GM11168 (cell line): ENCODE data around the gene VPS72.

Experiments used
- in situ Hi-C: fragments of 300-500 bp; cut with MboI; formaldehyde crosslinking; loops from one replicate; pipeline ENCODE4 v1.12.0; 2022; ENCODE audit warnings: low sequenced_read_pairs; ENCODE audit not compliant: unreplicated experiment

Gene VPS72

DNA sequence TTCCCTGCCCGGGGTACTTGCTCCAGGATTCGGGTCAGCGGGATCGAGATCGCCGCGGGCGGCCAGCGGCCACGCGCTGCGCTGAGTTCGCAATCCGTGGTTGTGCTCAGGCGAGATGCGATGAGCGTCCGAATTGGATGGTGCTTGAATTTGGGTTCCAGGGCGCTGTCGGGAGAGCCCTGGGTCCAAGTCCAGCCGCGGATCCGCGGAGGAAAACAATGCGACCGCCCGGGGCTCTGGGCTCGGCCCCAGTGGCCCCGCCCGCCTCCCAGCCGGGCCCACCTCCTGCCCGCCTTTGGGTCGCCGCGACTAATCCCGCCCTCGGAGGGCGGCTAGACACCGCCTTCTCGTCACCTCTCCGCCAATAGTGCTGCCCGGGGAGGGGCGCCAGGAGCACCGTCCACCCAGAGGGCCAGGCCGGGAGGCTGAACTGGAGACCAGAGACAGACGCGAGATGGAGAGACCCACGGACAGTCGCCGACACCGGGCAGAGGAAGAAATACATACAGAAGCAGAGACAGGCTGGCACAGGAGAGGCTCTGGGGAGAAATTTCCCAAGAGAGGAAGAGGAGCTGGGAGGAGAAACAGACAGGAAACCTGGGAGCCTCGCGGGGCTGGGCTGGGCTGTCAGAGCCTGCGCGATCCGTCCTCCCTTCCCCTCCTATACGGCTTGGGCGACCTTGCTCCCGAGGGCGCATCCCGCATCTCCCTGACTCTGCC lies 43.4 kb downstream of the VPS72 start, which contains the start of gene SEMA6C:
TSS of gene SEMA6C (minus strand) at position 220 of the 720 bp plus-strand sequence. CDS start 4,010 bp downstream, outside the sequence.
- in situ Hi-C loops: no loop called here

DNA sequence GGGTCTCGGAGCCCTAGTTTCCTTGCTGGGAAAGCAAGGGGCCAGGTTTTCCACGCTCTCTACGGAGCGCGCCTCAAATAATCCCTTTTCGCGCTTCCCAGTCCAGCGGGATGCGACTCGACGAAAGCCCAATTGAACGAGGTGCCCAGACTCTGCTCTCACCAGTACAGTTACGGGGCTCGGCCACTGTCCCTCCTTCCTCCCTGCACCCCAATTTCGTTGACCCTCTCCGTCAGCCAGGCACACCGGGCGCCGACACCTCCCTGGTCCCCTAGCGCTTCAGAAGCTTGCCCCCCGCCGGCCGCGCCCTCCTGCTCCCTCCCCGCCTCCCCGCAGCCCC lies 44.0 kb downstream of the VPS72 start:
- in situ Hi-C loops: no loop called here

DNA sequence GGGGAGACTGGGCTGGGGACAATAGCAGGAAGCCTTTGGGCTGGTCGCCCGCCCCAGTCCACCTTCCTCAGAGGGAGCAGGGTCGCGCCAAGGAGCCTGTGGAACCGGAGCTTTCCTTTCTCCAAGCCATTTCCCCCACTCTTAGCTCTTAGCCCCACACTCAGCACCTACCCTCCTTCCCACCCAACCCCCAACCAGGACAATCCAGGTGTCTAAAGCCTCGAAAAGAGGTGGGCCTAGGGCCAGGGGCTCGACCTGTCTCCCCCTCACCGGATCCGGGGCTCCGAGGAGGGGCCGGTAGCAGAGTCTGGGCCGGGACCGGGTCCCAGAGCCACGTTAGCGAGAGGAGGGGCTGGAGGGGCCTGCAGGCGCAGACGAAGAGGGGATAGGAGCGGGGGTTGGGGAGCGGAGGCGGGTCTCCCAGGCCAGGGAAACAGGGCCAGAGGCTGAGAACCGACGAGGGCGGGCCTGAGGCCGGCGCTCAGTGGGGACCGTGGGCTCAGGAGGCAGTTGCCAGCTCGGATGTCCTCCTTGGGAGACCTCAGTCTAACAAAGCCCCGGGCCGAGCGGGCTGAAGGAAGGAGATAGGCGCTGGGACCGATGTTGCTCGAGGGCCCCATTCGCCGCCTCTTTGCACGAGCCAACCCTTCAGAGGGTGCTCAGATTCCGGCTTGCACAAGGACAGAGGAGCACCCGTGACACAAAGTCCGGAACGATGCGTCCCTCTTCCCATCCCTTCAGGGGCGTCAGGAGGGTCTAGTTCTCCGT lies 44.5 kb downstream of the VPS72 start:
- in situ Hi-C loops: no loop called here

GRCh38 chr1:151144474-151145303 lies 45.3 kb downstream of the VPS72 start:
- in situ Hi-C loops: no loop called here

- in situ Hi-C loops: no loop called here
Measured at GRCh38 chr1:151143986-151144385, 46.0 kb downstream of the VPS72 start.

DNA sequence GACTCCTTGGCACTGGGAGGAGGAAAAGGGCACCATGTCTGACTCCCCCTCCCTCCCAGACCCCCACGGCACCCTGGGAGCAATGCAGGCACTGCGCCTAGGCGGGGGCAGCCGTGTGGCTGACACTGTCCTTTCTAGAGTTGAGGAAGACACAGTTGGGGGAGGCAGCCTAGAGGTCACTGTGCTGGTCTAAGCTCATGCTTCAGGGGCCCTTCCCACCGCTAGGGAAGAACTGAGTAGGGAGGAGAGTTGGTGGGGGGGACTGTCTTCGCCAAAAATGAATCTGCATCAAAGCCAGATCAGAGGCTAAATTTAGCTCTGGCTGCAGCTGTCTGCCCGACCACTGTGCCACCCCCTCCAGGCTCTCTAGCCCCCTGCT lies 47.0 kb downstream of the VPS72 start:
- in situ Hi-C loops: no loop called here

DNA sequence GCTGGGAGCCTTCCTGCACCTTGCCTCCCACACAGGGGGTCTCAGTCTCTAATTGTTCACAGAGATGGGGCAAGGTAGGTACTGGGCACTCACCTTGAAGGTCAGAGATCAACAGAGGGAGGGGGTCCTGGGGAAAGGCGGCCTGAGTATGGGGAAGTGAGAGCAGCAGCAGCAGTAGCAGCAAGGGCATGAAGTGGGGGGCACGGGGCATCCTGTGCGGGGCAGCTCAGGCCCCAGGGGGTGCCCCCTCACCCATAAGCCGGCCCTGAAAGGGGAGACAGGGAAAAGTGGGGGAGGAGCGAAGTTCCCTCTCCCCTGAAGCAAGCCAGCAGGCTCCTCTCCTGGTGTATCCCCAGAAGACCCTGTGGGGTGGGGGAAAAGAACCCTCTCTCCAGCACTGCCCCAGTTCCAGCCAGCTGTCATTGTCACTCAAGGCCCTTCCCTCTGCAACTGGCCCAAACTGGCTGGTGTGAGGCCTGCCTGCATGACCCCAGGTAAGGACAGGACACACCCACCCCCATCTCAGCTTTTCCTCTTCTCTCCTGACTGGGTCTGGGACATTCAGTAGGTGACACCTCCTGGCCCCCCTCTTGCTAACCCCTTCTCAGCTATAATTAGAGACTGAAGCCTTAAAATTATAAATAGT lies 47.5 kb downstream of the VPS72 start:
- in situ Hi-C loops: no loop called here

- in situ Hi-C loops: no loop called here
Measured at GRCh38 chr1:151137789-151138188, 52.2 kb downstream of the VPS72 start.

GRCh38 chr1:151135433-151136385 lies 54.3 kb downstream of the VPS72 start:
- in situ Hi-C loops: no loop called here

- in situ Hi-C loops: no loop called here
Measured at GRCh38 chr1:151134991-151135390, 55.0 kb downstream of the VPS72 start.

DNA sequence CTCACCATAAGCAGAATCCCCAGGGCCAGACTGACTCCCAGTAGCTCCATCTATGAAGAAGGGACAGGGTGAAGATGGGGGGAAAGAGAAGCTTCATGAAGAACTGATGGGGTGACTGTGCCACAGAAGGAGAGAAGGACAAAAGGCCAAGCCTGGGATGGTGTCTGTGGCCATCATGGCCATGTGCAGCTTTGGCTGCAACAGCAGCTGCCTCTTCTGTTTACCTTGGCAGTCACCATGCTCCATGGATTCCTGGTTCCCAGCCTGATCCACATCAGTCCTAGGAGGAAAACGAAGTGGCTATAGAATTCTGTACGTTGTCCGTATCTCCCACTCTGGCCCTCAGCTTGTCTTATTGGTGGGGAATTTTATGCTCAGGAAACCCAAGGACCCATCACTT lies 55.6 kb downstream of the VPS72 start:
- in situ Hi-C loops: no loop called here

- in situ Hi-C loops: no loop called here
Measured at GRCh38 chr1:151133018-151133806, 56.8 kb downstream of the VPS72 start.

- in situ Hi-C loops: no loop called here
Measured at GRCh38 chr1:151132335-151133017, 57.5 kb downstream of the VPS72 start.

- in situ Hi-C loops: no loop called here
Measured at GRCh38 chr1:151131701-151132334, 58.2 kb downstream of the VPS72 start.

DNA sequence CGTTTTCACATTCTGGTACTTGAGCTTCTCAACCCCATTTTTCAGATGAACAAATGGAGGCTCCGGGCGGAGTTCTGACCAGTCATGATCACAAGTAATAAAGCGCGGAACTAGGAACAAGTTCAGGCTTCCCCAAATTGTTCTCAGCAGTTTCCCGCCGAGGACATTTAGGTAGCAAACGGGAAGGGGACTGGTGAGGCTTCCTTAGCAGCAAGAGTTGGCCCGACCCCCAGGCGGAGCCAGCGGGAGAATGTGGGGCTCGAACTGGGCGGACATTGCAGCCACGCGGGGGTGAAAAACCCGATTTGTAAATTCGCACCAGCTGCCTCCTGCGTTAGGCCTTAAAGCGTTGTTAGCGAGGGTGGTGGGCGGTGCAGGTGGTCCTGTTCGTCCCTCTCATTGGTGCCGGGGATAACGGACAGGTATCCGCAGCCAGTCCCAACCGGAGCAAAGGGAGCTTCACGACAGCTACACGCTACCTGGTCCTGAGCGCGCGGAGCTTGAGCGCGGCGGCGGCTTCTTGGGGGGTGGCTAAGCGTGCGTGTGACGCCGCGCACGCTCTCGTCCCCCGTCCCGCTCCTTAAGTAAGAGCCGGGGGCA lies 58.9 kb downstream of the VPS72 start:
- in situ Hi-C loops: no loop called here

- in situ Hi-C loops: no loop called here
Measured at GRCh38 chr1:151128800-151129199, 61.2 kb downstream of the VPS72 start.
